Fibroblast of skin of left quadriceps (primary cell): ENCODE data around the gene TRPM1.

Experiments
- DNase-seq, 2 experiments: peaks; one replicate each; pipeline ENCODE4 v3.0.0-alpha.2; 2013; ENCODE audit warnings: low read depth in 2 of 2

TRPM1 gene

DNA sequence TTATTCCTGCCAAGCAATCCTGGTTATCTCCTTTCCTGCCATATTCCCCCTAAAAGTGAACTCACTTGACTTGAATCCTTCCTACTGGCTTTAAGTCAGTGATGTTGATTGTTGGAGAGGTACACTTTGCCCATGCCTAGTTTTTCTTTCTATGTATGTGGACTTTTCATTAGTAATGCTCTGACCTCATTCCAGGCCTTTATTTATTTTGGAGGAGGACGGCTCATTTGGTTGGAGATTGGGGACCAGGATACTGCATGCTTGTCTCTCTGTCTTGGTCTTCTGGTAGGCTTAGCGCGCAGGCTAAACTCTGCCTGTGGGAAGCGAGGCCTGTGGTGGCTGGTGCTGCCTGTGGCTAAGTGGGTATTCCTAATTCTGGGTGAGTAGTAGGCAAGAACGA, 81.0 kb downstream of the TRPM1 start:
- no peak for DNase-seq

DNA sequence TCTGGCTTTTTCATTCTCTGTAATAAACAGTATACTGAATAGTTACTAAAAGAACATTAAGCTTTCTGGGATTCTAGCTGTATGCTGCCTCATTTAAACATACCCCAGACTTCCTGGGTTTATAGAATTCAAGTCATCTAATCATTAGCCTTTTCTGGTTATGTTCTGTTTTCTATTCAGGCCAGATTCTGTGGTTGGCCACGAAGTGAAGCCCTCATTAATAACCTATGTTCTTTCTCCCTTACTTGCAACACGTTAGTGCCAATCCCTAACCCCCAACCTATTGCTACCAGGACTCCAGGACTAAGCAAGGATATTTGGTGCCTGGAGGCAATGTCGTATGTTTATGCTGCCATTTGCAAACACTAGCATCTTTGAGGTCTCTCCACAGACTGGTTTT, 81.5 kb downstream of the TRPM1 start:
- no peak for DNase-seq

DNA sequence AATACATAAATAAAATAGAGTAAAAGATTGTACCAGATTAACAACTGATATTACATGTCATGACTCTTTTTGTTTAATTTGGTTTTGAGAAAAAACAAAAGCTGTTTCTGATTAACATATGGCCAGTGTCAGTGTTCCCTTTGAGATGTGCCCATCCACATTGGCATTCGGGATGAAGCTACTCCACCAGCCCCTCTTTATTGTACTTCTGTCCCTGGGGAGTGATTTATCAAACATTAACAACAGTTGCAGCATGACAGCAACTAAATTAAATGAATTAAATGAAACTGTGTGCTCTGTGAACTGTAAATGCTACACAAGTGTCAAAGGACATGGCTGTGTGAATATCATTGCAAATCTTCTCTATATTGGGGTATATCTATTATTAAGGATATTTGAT, 84.2 kb downstream of the TRPM1 start:
- no peak for DNase-seq

DNA sequence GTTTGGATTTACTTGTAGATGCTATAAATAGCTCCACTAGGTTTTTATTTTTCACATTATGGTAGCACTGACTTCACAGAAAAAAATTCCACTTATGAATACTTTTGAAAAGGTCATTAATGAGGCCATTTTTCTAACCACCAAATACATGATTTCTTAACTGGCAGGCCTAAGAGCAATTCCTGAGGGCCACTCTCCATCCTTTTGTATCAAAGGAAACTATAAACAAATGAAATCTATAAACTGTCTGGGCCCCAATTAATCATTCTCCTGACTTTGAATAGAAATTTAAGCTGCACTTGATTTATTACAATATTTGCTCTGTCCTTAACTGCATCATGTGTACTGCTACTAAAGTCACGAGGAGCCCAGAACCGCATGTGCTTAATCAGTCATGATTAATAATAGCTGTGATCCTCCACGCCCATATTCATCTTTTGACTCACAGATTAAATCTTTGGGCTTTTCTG, 85.0 kb downstream of the TRPM1 start:
- peak; percentile 78 to 79 for DNase-seq

DNA sequence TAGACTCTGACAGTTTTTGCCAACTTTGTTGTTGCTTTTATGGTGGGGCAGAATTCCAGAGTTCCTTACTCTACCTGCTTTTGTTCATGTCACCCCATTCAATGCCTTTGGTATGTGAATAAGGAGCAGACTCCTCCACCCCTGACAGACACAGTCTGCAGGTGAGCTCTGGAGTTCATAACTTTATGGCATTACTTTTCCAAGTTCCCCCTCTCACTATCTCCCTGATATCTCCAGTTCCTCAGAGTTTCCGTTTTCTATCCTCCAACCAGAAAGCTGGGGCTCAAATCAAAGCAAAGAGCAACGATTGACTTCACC, 87.0 kb downstream of the TRPM1 start:
- DNase-seq = no peak

DNA sequence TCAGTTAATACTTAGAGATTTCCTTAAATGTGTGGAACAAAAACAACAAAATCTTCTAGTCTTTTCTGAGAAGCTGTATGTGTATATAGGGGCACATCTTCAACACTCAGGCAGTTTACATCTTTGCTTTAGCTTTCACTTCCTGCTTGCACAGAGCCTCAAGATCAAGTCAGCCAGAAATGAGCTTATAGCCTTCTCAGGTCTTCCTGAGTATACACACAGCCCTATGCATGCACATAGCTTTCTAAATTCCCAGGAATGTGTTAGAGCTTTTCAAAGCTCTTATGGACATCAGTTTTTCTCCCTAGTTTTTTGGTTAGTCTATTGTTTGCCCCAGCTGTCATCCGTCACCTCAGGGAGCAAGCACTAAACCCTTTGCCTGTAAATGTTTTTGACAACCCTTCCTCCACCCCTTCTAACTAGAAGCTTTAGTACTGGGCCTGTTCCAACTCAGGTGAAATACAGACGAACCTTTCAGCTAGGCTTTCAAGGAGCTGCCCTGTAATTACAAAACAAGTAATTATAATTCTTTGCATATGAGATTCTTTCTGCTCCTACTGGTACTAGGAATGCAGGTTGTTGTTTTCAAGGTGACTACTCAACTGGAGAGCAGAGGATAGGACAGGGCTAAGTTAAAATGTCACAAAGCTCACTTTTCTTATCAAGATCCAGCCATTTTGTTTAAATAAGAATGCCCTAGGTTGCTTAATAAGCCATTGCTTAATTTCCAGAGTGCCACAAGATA, 87.5 kb downstream of the TRPM1 start:
- no peak for DNase-seq

DNA sequence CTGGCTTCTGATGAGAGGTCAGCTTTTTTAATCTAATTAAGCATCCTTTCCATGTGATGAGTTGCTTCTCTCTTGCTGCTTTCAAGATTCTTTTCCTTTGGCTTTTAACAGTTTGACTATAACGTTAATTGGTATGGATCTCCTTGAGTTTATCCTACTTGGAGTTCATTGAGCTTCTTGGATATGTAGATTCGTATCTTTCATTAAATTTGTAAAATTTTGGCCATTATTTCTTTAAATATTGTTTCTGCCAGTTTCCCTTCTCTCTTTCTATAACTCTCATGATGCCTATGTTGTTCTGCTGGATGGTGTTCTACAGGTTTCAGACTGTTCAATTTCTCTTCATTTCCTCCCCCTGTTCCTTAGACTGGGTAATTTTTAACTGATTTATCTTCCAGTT, 89.1 kb downstream of the TRPM1 start:
- no peak for DNase-seq

DNA sequence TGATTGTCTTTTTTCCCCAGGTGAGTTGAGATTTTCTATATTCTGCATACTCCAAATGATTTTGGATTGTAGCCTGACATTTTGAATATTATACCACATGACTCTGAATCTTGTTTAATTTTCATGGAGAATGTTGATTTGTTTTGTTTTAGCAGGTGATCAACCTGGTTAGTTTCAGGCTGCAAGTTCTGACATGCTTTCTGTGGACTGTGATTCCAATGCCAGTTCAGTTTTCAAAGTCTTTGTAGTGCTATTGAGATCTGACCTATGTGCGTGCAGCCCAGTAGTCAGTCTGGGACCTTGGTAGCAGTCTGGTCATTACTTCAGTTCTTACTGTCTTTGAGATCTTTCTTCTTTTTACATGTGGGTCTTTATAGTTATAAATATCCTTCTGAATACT, 91.5 kb downstream of the TRPM1 start:
- no peak for DNase-seq

DNA sequence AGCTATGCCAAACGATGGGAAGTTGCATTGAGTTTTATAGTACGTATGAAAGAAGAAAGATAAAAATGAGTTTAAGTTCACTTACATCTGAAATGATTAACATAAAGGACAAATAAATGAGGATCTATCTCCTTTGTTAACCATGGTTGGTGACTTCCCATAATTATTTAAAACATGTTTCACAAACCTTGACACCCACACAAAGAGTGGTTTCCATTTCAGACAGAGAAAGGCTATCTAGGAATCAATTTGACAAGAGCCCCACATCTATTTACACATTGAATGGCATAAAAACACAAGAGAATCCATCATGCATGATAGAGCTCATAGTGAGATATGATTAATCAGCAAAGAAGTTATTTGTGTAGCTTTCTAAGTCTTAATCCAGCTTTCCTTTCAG, 95.9 kb downstream of the TRPM1 start:
- DNase-seq = no peak

DNA sequence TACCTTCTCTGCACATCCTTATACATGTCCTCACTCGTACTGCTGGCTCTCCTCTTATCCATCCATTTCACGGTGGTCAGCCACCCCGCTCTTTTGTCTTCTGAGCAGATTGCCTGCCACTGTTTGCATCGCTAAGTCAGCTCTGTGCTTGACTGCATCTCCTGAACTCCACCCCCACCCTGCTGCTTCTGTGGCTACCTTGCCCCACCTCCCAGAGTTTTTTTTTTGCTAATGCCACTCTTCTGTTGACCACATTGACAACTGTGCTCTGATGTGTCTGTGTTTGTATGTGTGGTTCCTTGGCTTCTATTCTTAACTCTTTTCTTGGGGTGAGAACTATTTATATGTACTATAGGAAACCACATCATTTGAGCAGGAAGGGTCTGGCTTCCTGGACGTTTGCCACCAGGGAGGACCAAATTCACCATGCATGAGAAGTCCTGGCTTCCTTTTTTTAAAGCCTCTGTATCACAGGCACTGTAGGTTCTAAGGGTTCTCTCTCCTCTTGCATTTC, 97.2 kb downstream of the TRPM1 start:
- DNase-seq = no peak

DNA sequence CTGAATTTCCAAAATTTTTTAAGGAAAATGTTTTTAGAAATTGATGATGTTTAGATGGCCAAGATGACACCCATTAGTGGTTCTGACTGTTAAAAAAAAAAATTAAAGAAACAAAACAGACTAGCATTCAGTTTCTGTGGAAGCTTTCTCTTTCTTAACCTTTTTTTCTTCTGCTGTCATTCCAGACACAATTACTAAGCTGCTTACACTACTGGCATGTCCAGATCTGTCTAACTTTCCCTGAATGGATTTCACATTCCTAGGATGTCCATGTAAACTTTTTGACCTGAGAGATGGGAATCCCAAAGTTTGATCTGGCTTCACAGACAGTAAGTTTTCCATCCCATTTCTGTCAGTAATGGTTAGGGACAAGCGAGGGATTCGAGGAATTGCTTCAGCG, 99.8 kb downstream of the TRPM1 start:
- no peak for DNase-seq

DNA sequence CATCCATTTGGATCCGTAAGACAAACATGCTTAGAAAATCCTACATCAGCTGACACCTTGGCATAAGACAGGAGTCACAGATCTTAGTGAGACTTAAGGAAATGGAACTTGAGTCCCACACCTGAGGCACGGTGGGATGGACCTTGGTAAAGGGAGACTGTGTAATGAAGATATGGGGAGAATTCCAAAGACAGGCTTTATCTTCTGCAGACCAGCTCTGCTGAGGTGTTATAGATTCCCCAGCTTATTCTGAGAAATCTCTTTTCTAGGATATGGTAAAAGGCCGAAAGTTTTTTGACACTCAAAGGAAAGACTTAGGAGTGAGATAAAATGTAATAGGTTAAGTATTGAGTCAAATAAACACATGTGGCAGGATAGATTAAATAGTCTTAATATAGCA, 101.8 kb downstream of the TRPM1 start:
- DNase-seq = no peak

DNA sequence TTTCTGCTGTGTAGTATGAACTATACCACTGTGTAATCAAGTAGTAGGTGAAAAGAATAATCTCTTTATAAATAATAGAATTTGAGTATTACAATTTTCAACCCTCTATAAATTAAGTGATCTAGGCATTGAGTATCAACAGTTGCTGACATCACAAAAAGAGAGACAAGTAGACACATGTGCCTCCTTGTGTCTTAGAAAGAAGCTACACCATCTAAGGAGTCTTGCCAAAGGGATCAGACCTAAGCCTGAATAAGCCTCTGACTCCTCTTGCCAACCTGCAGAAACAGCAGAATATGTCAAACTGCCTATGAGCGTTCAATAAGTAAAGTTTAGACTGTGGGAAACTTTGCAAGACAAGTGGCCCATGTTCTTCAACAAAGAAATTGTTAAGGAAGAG, 104.3 kb downstream of the TRPM1 start:
- no peak for DNase-seq

DNA sequence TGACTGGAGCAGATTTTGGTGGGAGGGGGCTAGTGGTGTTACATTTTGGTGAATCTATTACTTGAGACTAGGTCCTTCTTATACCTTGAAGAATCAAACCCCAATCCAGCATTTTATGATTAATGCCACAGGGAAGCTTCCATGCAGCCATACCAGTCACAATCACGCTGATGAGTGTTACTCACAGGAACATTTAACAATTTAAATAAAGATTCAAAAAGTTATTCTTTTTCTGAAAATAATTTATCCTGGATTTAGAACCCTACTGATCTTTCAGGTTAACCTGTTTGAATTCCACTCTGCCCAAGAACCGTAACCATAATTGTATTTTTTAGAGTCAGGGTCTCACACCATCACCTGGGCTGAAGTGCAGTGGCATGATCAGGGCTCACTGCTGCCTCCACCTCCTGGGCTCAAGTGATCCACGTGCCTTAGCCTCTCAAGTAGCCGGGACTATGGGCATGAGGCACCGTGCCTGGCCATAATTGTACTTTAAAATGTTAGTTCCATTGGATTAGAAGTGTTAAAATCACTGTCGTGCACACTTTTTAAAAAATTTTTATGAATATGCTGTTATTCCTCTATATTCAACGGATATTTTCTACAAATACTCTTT, 109.2 kb downstream of the TRPM1 start:
- DNase-seq = no peak

DNA sequence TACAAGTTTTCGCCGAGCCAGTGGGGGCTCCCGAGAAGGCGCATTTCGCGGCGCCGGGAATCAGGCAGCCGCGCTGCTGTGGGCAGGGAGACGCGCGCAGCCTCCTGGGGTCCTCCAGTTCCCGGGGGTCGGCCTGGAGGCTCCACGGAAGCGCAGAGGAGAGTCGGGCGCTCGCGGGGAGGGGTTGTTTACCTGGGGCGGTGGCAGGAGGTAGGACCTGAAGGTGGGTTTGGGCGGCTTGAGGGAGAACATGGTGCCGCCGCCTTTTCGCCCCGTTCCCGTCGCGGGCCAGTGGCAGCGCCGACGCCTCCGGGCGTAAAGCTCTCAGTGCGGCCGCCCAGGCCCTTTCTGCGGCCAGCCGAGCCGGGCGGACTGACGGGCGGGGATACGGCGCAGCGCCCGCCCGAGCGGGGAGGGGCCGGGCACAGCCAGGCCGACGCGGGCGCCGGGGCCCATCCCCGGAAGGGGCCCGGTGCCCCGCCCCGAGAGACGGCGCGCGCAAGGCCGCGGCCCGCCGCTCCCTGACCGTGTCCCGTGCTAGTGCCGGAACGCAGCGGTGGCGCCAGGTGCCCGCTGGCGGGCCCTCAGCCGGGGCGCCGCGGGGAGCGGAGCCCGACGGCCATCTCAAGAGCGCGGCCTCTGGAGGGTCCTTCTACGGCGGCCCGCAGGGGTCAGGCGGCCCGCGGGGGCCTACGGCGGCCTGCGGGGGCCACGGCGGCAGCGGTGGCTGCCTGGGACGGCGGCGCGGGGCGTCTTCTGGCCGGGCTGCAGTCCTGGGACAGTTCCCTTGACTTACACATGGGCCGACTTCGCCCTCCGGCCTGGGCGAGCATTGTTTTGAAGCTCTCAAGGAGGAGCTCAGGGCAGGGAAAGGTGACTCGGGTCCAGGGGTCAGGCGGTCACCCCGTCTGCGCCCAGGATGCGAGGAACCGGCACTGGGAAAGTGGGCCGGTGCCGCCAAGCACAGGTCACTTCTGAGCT, 110.0 kb downstream of the TRPM1 start, which contains the start of gene MTMR10:
TSS of gene MTMR10 (minus strand) at position 374 of the 981 bp plus-strand sequence. CDS start at position 252, 122 bp downstream.
- peak; percentile 42 to 44 for DNase-seq

DNA sequence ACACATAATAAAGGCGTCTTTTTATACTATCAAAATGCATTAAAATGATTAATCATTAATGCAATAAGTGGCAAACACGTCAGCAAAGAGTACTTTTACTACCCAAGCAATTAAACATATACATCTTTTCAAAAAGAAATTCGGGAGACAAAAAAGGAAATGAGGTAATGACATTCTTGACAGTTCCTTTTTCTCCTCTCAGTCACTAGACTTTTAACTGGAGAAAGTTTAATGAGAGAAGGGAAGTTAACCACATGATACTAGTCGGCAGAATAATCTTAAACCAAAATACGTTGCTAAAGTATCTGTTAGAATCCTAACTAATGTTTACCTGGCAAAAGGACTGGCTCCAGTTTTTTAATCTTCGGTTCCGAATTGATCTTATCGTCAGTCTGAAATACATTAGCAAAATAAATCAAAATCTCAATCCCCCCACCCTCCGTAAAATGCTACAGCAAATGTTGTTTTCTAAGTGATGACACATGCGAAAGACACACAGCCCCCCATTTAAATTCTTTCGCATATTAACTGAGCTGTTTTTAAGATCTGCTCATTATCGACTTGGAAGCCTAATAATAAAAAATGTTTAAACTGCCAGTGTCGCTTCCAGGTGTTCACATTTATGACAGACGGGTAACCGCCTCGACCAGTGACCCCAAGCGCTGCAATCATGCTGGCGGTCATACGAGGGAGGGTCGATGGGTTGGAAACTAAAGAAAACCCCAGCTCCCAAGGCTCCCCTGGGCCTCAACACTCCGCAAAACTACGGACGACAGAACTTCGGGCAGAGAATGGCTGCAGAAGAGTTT, 110.9 kb downstream of the TRPM1 start:
- DNase-seq = no peak

DNA sequence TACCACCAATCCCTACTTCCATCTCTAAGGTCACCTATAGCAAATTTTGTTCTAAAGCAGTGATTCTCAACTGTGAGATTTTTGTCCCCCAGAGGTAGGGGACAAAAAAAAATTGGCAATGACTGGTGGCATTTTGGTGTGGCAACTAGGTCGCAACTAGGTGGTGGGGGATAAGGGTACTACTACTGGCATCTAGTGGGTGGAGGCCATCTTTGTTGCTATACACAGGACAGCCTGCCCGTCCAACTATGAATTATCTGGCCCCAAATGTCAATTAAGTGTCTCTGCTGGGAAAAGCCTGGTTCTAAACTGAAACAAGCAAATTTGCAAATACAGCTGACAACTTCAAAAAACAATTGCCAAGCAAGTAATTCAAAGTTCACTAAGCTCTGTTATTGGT, 111.5 kb downstream of the TRPM1 start:
- no peak for DNase-seq

DNA sequence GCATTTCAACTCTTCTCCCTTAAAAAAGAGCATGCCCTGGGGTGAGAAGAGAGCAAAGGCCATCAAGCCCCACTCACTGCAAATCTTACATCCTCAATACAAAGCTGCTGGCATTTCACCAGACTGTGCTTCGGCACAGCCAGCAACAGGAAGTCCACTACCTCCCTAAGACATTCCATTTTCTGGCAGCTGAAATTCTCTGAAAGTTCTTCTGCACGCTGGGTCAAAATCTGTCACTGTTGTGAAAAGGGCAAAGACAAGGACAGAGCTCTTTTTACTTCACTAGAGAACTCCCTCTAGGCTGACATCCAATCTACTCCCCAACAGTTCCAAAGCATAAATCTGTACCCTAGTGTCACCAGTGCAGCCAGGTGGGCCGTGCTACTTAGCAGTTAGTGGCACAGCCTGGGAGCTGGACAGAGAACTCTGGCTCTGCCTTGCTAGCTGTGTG, 116.4 kb downstream of the TRPM1 start:
- no peak for DNase-seq

DNA sequence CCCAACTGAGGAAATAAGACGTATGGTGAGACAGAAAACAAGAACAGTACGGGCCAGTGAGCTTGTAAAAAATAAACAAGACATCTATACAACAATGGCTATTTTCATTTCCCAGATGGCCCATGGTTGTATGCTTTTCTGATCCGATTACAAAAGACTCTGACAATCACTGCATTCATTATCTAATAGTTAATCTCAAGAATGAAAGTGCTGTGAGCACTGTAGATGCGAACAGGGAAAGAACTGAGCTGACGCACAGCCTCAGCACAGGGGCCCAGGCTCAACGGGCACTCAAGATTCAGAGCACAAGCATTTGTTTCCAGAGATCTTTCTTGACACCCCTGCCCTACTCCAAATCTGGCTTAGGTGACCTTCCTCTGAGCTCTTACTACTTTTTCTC, 117.0 kb downstream of the TRPM1 start:
- no peak for DNase-seq

DNA sequence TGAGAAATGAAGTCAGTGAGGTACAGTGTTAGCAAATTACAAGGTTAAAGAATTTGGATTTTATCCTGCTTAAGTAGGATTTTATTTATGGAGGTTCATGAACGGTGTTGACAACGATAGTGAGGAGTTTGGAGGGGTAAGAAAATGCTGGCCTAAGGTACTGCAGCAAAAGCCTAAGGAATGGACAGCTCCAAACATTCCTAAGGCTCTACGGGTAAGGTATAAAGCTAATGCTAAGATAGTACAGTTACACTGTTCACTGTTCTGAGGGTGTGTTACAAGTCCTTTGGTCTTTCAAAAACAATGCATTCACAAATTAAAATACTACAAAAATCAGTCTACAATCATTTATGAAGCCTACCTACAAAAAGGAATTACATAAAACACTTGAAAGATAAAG, 117.4 kb downstream of the TRPM1 start:
- no peak for DNase-seq

DNA sequence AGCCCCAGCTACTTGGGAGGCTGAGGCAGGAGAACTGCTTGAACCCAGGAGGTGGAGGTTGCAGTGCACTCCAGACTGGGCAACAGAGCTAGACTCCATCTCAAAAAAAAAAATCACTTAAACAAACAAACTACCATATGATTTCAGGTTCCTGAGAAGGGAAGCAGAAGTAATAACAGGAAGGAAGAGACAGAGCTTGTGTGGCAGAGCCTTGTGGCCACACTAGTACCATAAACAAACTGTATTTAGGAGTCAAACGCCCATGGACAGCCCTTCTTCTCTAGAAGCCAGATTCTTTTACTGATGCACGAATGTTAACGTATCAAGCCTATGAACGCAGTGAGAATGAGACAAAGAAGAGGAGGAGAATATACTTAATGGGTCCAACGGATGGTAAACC, 122.1 kb downstream of the TRPM1 start:
- no peak for DNase-seq
